ENCODE data around the gene PDE6A.
"Not testable (repeated sequence)": the region's sequence is repeated elsewhere in the genome, so short reads cannot be mapped to it uniquely, and the experiment has no call there.

Gene PDE6A

DNA sequence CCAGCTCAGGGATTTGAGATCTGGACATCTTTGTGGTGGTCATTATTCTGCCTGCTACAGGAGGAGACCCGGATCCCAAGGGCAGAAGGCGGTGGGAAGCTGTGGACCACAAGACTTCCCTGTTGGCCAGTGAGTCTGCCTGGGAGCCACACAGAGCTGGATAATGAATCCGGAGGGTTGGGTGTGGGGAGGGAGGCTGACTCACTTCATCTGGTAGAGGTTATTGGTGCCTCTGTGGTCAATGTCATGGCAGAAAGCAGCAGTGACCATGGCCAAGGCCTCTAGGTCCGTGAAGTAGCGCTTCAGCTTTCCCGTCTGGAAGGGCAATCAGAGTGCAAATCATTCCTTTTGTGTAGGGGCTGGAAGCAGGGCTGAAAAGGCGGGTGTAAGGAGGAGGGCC is 58.5 kb downstream of the PDE6A start:
- no peak overlapping the region for H3K4me3 Mint-ChIP-seq
- no peak for DNase-seq
- peaks cover 10% of the 10 kb centered on the region for H3K4me1 Mint-ChIP-seq
- H3K9me3 Mint-ChIP-seq: no peaks in the 10 kb centered on the region
- TF ChIP-seq CTCF (IDR thresholded peaks at IDR 0.05): no peak
- no peak overlapping the region for H3K27ac Mint-ChIP-seq
- peaks cover 6% of the 10 kb centered on the region for H3K27me3 Mint-ChIP-seq (ENCODE audit: low read depth, poor library complexity)
- no peaks in the 10 kb centered on the region for H3K36me3 Mint-ChIP-seq (ENCODE audit: low read depth)

DNA sequence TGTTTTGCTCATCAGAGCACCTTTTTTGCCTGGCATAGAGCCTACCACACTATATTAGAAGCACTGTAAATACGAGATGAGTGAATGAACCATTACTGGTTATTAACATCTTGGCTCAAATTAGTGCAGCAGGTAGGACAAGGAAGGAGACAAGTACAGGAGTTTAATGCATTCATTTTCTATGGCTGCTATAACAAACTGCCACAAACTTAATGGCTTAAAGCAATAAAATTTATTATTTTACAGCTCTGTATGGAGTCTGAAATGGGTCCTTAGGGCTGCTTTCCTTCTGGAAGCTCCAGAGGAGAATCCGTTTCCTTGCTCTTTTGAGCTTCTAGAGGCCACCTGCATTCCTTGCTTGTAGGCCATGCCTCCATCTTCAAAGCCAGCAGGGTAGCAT is 59.1 kb downstream of the PDE6A start:
- TF ChIP-seq CTCF (IDR thresholded peaks at IDR 0.05): no peak
- Mint-ChIP-seq H3K4me1 (peaks cover 10% of the 10 kb centered on the region), H3K9me3 (no peaks in the 10 kb centered on the region), H3K4me3 (no peak overlapping the region), H3K27ac (no peak overlapping the region), H3K36me3 (ENCODE audit: low read depth) (no peaks in the 10 kb centered on the region), H3K27me3 (ENCODE audit: low read depth, poor library complexity) (peaks cover 6% of the 10 kb centered on the region)
- no peak for DNase-seq

GRCh38 chr5:149883550-149883949 is 61.0 kb downstream of the PDE6A start:
- no peak for DNase-seq
- no peak for TF ChIP-seq CTCF (IDR thresholded peaks at IDR 0.05)
- Mint-ChIP-seq H3K27me3 (ENCODE audit: low read depth, poor library complexity) (peaks cover 7% of the 10 kb centered on the region), H3K4me1 (peaks cover 10% of the 10 kb centered on the region), H3K4me3 (no peak overlapping the region), H3K9me3 (no peaks in the 10 kb centered on the region), H3K27ac (no peak overlapping the region), H3K36me3 (ENCODE audit: low read depth) (no peaks in the 10 kb centered on the region)

DNA sequence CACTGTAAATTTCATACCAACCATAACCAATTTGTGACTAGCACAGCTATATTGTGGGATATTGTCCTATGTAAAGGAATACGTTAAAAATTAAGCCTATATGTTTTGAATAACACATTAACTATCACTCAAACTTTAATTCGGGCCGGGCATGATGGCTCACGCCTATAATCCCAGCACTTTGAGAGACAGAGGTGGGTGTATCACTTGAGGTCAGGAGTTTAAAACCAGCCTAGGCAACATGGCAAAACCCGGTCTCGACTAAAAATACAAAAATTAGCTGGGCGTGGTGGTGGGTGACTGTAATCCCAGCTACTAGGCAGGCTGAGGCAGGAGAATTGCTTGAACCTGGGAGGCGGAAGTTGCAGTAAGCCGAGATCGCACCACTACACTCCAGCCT is 62.0 kb downstream of the PDE6A start:
- H3K4me3 Mint-ChIP-seq; H3K27ac Mint-ChIP-seq; H3K36me3 Mint-ChIP-seq (ENCODE audit: low read depth); DNase-seq; H3K9me3 Mint-ChIP-seq; H3K4me1 Mint-ChIP-seq: not testable (repeated sequence)
- peaks cover 11% of the 10 kb centered on the region for H3K27me3 Mint-ChIP-seq (ENCODE audit: low read depth, poor library complexity)

DNA sequence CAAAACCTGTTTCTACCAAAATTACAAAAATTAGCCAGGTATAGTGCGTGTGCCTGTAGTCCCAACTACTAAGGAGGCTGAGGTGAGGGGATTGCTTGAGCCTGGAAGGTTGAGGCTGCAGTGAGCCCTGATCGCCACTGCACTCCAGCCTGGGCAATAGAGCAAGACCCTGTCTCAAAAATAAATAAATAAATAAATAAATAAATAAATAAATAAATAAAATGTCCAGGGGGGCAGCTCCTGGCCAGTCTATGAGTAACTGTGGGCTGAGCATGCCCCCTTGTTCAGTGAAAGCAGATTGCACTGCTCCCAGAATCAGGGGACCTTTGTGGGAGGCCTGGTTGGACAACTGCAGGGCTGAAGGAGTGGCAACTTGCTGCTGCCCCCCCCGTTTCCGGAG is 62.7 kb downstream of the PDE6A start:
- H3K36me3 Mint-ChIP-seq (ENCODE audit: low read depth): no peaks in the 10 kb centered on the region
- peaks cover 11% of the 10 kb centered on the region for H3K27me3 Mint-ChIP-seq (ENCODE audit: low read depth, poor library complexity)
- H3K4me3 Mint-ChIP-seq: no peak overlapping the region
- TF ChIP-seq CTCF (IDR thresholded peaks at IDR 0.05): no peak
- H3K9me3 Mint-ChIP-seq: no peaks in the 10 kb centered on the region
- H3K27ac Mint-ChIP-seq: no peak overlapping the region
- DNase-seq: no peak
- H3K4me1 Mint-ChIP-seq: peaks cover 5% of the 10 kb centered on the region

- Mint-ChIP-seq H3K27me3 (ENCODE audit: low read depth, poor library complexity) (peaks cover 11% of the 10 kb centered on the region), H3K27ac (no peak overlapping the region), H3K9me3 (no peaks in the 10 kb centered on the region), H3K4me3 (no peak overlapping the region), H3K36me3 (ENCODE audit: low read depth) (no peaks in the 10 kb centered on the region), H3K4me1 (peaks cover 5% of the 10 kb centered on the region)
- TF ChIP-seq CTCF (IDR thresholded peaks at IDR 0.05): no peak
- no peak for DNase-seq
Measured at GRCh38 chr5:149881069-149881622, 63.4 kb downstream of the PDE6A start.

- DNase-seq, H3K27ac Mint-ChIP-seq: not testable (repeated sequence)
Measured at GRCh38 chr5:149879593-149879992, 65.0 kb downstream of the PDE6A start.

More at GRCh38 chr5:149879593-149879992, 65.0 kb downstream of the PDE6A start:
- H3K4me3 Mint-ChIP-seq; H3K36me3 Mint-ChIP-seq (ENCODE audit: low read depth); H3K4me1 Mint-ChIP-seq; H3K9me3 Mint-ChIP-seq: not testable (repeated sequence)
- peaks cover 10% of the 10 kb centered on the region for H3K27me3 Mint-ChIP-seq (ENCODE audit: low read depth, poor library complexity)

Measured in nephron progenitor cell (in vitro differentiated cells).